GM18517 (cell line): ENCODE results near the gene CPD.

Experiments used
- ATAC-seq: cut with Tn5 transposase; IDR thresholded peaks from one replicate; pipeline ENCODE4 v1.9.1; 2021; ENCODE audit warnings: mild to moderate bottlenecking, moderate library complexity; ENCODE audit not compliant: unreplicated experiment

Gene CPD

GRCh38 chr17:30493780-30494179 is 115.1 kb downstream of the CPD start:
- ATAC-seq, result no peak

- no peak for ATAC-seq
Measured at GRCh38 chr17:30495586-30495985, 116.9 kb downstream of the CPD start.

GRCh38 chr17:30503558-30503957 is 124.8 kb downstream of the CPD start:
- no peak for ATAC-seq

- ATAC-seq, result no peak
Measured at GRCh38 chr17:30505868-30506417, 127.2 kb downstream of the CPD start.

GRCh38 chr17:30506481-30506880 is 127.8 kb downstream of the CPD start:
- no peak for ATAC-seq

- no peak for ATAC-seq
Measured at GRCh38 chr17:30513346-30513745, 134.6 kb downstream of the CPD start.

- no peak for ATAC-seq
Measured at GRCh38 chr17:30514895-30515596, 136.3 kb downstream of the CPD start.

- no peak for ATAC-seq
Measured at GRCh38 chr17:30517786-30518185, 139.1 kb downstream of the CPD start.

- no peak for ATAC-seq
Measured at GRCh38 chr17:30519166-30519565, 140.4 kb downstream of the CPD start.
